Astrocyte (in vitro differentiated cells and primary cell): ENCODE results near the gene PRPH. TPM values are rescaled to one million over a fixed set of nuclear protein-coding genes. Genes with fewer than 3 reads are reported as not detected.

ENCODE experiments used
- DNase-seq: peaks from one replicate; pipeline ENCODE4 v3.0.0-alpha.2; 2010; ENCODE audit warnings: low read depth
- FAIRE-seq: peaks from 2 replicates; lab custom pipeline; 2011; peaks lifted over from hg19 to GRCh38; lab: Jason Lieb, UNC
- H2AFZ ChIP-seq: 2 replicates; pipeline ENCODE4 v1.6.0; 2012; ENCODE audit warnings: low read depth, low read length, inconsistent platforms
- H3K27ac ChIP-seq: 2 replicates; pipeline ENCODE4 v1.5.1; 2011; ENCODE audit warnings: low read depth, low read length, inconsistent platforms
- H3K27me3 ChIP-seq: 2 replicates; pipeline ENCODE4 v1.6.0; 2011; ENCODE audit warnings: low read length, inconsistent platforms; ENCODE audit not compliant: insufficient read depth
- H3K36me3 ChIP-seq: 2 replicates; pipeline ENCODE4 v1.5.1; 2011; ENCODE audit warnings: low read length, inconsistent platforms; ENCODE audit not compliant: insufficient read depth
- H3K4me1 ChIP-seq: 2 replicates; pipeline ENCODE4 v1.5.1; 2011; ENCODE audit warnings: low read length, inconsistent platforms; ENCODE audit not compliant: insufficient read depth
- H3K4me2 ChIP-seq: 2 replicates; pipeline ENCODE4 v1.6.0; 2012; ENCODE audit warnings: low read length, inconsistent platforms
- H3K4me3 ChIP-seq: 2 replicates; pipeline ENCODE4 v1.5.1; 2011; ENCODE audit warnings: low read depth, mild to moderate bottlenecking, low read length, inconsistent platforms; ENCODE audit not compliant: insufficient read depth
- H3K79me2 ChIP-seq: 2 replicates; pipeline ENCODE4 v1.6.0; 2012; ENCODE audit warnings: mild to moderate bottlenecking, low read length, inconsistent platforms; ENCODE audit not compliant: insufficient read depth
- H3K9ac ChIP-seq: 2 replicates; pipeline ENCODE4 v1.6.0; 2012; ENCODE audit warnings: mild to moderate bottlenecking, low read length, inconsistent platforms
- H3K9me3 ChIP-seq: 2 replicates; pipeline ENCODE4 v1.5.1; 2012; ENCODE audit warnings: low read depth, mild to moderate bottlenecking, low read length, inconsistent platforms; ENCODE audit not compliant: insufficient read depth
- H4K20me1 ChIP-seq: 2 replicates; pipeline ENCODE4 v1.6.0; 2012; ENCODE audit warnings: low read length, inconsistent platforms; ENCODE audit not compliant: insufficient read depth
- H3K27ac Mint-ChIP-seq: one replicate; pipeline ENCODE4 v1.8.0; 2021; ENCODE audit warnings: mild to moderate bottlenecking, mixed read lengths; ENCODE audit not compliant: unreplicated experiment
- H3K27me3 Mint-ChIP-seq: one replicate; pipeline ENCODE4 v1.8.0; 2021; ENCODE audit warnings: low read depth, mixed read lengths; ENCODE audit not compliant: unreplicated experiment
- H3K36me3 Mint-ChIP-seq: one replicate; pipeline ENCODE4 v1.8.0; 2021; ENCODE audit warnings: low read depth, mixed read lengths; ENCODE audit not compliant: unreplicated experiment
- H3K4me1 Mint-ChIP-seq: one replicate; pipeline ENCODE4 v1.8.0; 2021; ENCODE audit warnings: low read depth, mixed read lengths; ENCODE audit not compliant: unreplicated experiment
- H3K4me3 Mint-ChIP-seq: one replicate; pipeline ENCODE4 v1.8.0; 2021; ENCODE audit warnings: mild to moderate bottlenecking, moderate library complexity, mixed read lengths; ENCODE audit not compliant: unreplicated experiment
- H3K9me3 Mint-ChIP-seq: one replicate; pipeline ENCODE4 v1.8.0; 2021; ENCODE audit warnings: mild to moderate bottlenecking, mixed read lengths; ENCODE audit not compliant: unreplicated experiment
- EZH2 ChIP-seq: IDR thresholded peaks from 2 replicates; pipeline ENCODE4 v1.6.1; 2012; ENCODE audit warnings: mild to moderate bottlenecking, low read length, inconsistent platforms; ENCODE audit not compliant: insufficient read depth
- total RNA-seq: library from RNA; stranded (reverse); gene quantifications from 2 replicates; pipeline ENCODE4 v1.2.1, GENCODE V29; 2021
- TF ChIP-seq, protein P1 (sequence below): IDR thresholded peaks from 2 replicates; pipeline ENCODE4 v1.5.1; 2011; ENCODE audit warnings: low read depth, mild to moderate bottlenecking, inconsistent platforms, low read length, moderate library complexity; ENCODE audit not compliant: insufficient read depth

The PRPH gene
- total RNA-seq, 1 donor from 2014 or later, result not detected

GRCh38 chr12:49327887-49328286, 32.9 kb downstream of the PRPH start:
- Mint-ChIP-seq H3K9me3 (no peaks in the 10 kb centered on the region), H3K27me3 (peaks cover 26% of the 10 kb centered on the region), H3K4me3 (no peak overlapping the region), H3K27ac (no peak overlapping the region), H3K4me1 (peaks cover 4% of the 10 kb centered on the region), H3K36me3 (no peaks in the 10 kb centered on the region)
- H3K9ac ChIP-seq, result no peak overlapping the region
- no peak for FAIRE-seq
- H3K36me3 ChIP-seq, result peaks cover 4% of the 10 kb centered on the region
- peaks cover 2% of the 10 kb centered on the region for H3K27me3 ChIP-seq
- H2AFZ ChIP-seq, result no peak overlapping the region
- H3K4me3 ChIP-seq, result no peak overlapping the region
- DNase-seq, result no peak
- H3K4me2 ChIP-seq, result no peak overlapping the region
- peaks cover 8% of the 10 kb centered on the region for H4K20me1 ChIP-seq
- H3K79me2 ChIP-seq, result peaks cover 14% of the 10 kb centered on the region
- H3K27ac ChIP-seq, result no peak overlapping the region
- no peaks in the 10 kb centered on the region for H3K9me3 ChIP-seq
- peaks cover 9% of the 10 kb centered on the region for H3K4me1 ChIP-seq
- TF ChIP-seq EZH2, result no peak
- TF ChIP-seq, protein P1, sequence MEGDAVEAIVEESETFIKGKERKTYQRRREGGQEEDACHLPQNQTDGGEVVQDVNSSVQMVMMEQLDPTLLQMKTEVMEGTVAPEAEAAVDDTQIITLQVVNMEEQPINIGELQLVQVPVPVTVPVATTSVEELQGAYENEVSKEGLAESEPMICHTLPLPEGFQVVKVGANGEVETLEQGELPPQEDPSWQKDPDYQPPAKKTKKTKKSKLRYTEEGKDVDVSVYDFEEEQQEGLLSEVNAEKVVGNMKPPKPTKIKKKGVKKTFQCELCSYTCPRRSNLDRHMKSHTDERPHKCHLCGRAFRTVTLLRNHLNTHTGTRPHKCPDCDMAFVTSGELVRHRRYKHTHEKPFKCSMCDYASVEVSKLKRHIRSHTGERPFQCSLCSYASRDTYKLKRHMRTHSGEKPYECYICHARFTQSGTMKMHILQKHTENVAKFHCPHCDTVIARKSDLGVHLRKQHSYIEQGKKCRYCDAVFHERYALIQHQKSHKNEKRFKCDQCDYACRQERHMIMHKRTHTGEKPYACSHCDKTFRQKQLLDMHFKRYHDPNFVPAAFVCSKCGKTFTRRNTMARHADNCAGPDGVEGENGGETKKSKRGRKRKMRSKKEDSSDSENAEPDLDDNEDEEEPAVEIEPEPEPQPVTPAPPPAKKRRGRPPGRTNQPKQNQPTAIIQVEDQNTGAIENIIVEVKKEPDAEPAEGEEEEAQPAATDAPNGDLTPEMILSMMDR, result no peak

DNA sequence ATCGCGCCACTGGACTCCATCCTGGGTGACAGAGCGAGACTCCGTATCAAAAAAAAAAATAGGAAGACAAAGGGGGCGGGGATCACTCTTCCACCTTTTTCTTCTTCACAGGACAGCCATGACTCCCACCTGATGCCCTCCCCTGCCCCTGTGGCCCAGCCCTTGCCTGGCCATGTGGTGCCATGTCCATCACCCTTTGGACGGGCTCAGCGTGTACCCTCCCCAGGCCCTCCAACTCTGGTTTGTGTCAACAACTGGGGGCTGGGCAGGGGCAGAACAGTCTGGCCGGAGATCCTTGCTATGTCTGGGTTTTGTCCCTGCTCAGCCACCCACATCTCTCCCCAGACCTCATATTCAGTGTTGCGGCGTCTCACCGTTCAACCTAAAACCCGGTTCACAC, 33.9 kb downstream of the PRPH start:
- no peak overlapping the region for H3K27ac ChIP-seq
- peaks cover 5% of the 10 kb centered on the region for H3K4me1 ChIP-seq
- H3K27me3 Mint-ChIP-seq, result peaks cover 32% of the 10 kb centered on the region
- H3K4me3 ChIP-seq, result no peak overlapping the region
- H3K4me2 ChIP-seq, result no peak overlapping the region
- H3K36me3 ChIP-seq, result peaks cover 4% of the 10 kb centered on the region
- peaks cover 10% of the 10 kb centered on the region for H3K27me3 ChIP-seq
- TF ChIP-seq EZH2, result no peak
- TF ChIP-seq, protein P1, result no peak
- peaks cover 8% of the 10 kb centered on the region for H4K20me1 ChIP-seq
- H3K4me1 Mint-ChIP-seq, result no peaks in the 10 kb centered on the region
- no peak overlapping the region for H2AFZ ChIP-seq
- no peak for FAIRE-seq
- H3K9ac ChIP-seq, result no peak overlapping the region
- no peak for DNase-seq
- no peaks in the 10 kb centered on the region for H3K9me3 Mint-ChIP-seq
- no peak overlapping the region for H3K27ac Mint-ChIP-seq
- no peak overlapping the region for H3K4me3 Mint-ChIP-seq
- H3K36me3 Mint-ChIP-seq, result no peaks in the 10 kb centered on the region
- peaks cover 6% of the 10 kb centered on the region for H3K79me2 ChIP-seq
- H3K9me3 ChIP-seq, result no peaks in the 10 kb centered on the region

DNA sequence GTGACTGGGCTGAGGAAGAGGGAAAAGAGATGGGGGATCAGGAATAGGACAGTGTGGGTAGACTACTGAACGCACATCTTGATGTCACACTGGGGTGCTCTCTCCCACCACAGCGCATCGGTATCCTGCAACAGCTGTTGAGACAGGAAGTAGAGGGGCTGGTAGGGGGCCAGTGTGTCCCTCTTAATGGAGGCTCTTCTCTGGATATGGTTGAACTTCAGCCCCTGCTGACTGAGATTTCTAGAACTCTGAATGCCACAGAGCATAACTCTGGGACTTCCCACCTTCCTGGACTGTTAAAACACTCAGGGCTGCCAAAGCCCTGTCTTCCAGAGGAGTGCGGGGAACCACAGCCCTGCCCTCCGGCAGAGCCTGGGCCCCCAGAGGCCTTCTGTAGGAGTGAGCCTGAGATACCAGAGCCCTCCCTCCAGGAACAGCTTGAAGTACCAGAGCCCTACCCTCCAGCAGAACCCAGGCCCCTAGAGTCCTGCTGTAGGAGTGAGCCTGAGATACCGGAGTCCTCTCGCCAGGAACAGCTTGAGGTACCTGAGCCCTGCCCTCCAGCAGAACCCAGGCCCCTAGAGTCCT, 35.2 kb downstream of the PRPH start:
- H3K36me3 ChIP-seq, result peaks cover 4% of the 10 kb centered on the region
- no peaks in the 10 kb centered on the region for H3K79me2 ChIP-seq
- no peak for DNase-seq
- peaks cover 1% of the 10 kb centered on the region for H3K9me3 Mint-ChIP-seq
- TF ChIP-seq, protein P1, result no peak
- TF ChIP-seq EZH2, result no peak
- H3K27me3 ChIP-seq, result peaks cover 23% of the 10 kb centered on the region
- no peak for FAIRE-seq
- H3K27ac ChIP-seq, result no peak overlapping the region
- no peaks in the 10 kb centered on the region for H3K9me3 ChIP-seq
- no peaks in the 10 kb centered on the region for H3K36me3 Mint-ChIP-seq
- H3K4me2 ChIP-seq, result no peak overlapping the region
- no peaks in the 10 kb centered on the region for H3K4me1 Mint-ChIP-seq
- H3K27ac Mint-ChIP-seq, result no peak overlapping the region
- H3K4me1 ChIP-seq, result peaks cover 3% of the 10 kb centered on the region
- no peak overlapping the region for H3K9ac ChIP-seq
- no peak overlapping the region for H2AFZ ChIP-seq
- peaks cover 8% of the 10 kb centered on the region for H4K20me1 ChIP-seq
- H3K4me3 Mint-ChIP-seq, result no peak overlapping the region
- peaks cover 44% of the 10 kb centered on the region for H3K27me3 Mint-ChIP-seq
- no peak overlapping the region for H3K4me3 ChIP-seq
